GM18519 (cell line): Measurements from ENCODE around the gene NT5E.
A peak's percentile ranks its signal among the peaks of the same experiment; 100 is the strongest.
"Not testable (repeated sequence)": the region's sequence is repeated elsewhere in the genome, so short reads cannot be mapped to it uniquely, and the experiment has no call there.

ENCODE experiments used
- ATAC-seq: cut with Tn5 transposase; IDR thresholded peaks from one replicate; pipeline ENCODE4 v1.9.1; 2021; ENCODE audit warnings: mild to moderate bottlenecking, moderate library complexity; ENCODE audit not compliant: unreplicated experiment, low FRiP score

Gene NT5E

DNA sequence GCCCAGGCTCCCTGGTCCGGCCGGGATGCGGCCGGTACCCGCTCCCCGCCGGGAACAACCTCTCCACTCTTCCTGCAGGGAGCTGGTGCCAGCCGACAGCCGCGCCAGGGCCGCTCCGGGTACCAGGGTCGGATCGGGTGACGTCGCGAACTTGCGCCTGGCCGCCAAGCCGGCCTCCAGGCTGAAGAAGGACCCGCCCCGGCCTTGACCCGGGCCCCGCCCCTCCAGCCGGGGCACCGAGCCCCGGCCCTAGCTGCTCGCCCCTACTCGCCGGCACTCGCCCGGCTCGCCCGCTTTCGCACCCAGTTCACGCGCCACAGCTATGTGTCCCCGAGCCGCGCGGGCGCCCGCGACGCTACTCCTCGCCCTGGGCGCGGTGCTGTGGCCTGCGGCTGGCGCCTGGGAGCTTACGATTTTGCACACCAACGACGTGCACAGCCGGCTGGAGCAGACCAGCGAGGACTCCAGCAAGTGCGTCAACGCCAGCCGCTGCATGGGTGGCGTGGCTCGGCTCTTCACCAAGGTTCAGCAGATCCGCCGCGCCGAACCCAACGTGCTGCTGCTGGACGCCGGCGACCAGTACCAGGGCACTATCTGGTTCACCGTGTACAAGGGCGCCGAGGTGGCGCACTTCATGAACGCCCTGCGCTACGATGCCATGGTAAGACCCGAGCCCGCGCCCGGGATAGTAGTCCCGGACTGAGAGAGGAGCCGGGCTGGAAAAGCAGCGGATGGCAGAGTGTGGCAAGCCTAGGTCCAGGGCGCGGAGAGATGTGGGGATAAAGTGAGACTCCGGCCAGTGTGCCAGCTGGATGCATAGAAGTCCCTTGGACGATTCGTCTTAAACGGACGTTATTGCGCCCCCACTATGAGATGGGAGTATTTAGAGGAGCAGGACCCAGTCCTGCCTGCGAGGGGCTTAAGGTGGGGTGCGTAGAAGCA is at the start of gene NT5E:
NT5E (plus strand) TSS at position 266 of the 942 bp plus-strand sequence; CDS start at position 323, 57 bp downstream.
- peak; percentile 48 for ATAC-seq

DNA sequence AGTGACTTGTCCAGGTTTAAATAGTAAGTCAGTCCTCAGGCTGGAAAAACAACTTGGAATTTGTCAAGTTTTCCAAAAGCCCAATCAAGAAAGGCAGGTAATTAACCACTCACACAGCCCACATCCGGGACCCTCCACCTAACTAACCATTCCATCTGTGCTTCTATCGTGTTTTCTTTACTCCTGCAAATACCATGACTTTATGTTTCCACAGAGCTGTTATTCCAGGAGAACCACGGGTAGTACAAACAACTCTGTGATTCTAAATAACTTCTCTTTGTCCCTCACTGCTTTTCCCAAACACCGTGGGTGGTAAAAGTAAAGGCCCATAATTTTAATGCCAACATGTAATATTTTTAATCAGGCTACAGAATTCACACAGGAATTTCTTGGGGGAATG is 49.6 kb upstream of the NT5E start:
- no peak for ATAC-seq

DNA sequence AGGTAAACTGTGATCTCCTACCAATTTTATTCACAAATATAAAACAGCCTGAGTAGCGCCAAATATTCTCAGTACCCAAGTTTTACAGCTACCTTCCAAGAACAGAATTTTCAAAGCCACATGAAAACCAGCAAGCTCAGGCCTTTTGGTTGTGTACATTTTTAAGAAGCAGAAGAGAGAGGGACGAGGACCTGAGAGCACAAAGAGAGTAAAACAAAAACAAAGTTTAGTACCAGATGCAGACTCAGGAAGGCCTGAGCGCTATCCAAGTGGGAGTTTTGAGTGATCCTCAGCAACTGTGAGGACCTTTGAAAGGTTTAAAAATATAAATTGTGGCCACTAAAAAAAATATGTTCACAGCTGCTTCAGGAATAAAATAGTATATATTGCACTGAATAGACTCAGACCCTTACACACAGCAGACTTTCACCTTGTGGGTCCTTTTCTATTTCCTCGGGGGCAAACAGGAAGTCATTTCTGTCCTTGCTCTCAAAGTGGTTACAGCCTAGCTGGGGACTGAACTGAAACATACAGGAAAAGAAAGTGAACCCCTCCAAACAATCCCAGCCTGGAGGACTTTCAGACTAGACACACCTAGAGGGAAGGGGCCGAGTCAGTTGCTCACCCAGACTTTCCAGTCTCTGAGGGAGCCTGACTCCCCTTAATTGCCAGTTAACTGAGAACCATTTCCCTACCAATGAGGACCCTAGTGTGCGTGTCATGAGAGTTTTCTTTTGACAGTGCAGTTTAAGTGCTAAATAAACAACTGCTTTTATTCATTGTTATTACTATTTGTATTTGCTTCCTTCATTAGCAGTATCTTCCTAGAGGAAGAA is 48.5 kb upstream of the NT5E start:
- ATAC-seq, result no peak

DNA sequence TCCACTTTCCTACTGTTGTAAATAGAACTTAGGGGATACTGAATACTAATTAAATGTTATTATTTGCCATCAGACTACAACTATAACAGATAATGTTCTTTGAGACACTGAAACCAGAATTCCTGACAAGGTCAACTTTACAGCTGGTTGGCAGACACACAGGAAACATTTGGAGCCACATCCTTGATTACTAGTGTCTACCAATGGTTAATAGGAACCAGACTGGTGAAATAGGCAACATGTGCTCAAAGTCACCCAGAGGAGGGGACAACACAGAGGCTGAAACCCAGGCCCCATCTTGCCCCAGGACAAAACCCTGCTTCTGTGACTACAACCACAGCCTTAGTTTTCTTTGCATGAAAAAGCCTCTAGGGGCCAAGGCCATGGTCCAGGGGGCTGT is 47.8 kb upstream of the NT5E start:
- ATAC-seq, result no peak

DNA sequence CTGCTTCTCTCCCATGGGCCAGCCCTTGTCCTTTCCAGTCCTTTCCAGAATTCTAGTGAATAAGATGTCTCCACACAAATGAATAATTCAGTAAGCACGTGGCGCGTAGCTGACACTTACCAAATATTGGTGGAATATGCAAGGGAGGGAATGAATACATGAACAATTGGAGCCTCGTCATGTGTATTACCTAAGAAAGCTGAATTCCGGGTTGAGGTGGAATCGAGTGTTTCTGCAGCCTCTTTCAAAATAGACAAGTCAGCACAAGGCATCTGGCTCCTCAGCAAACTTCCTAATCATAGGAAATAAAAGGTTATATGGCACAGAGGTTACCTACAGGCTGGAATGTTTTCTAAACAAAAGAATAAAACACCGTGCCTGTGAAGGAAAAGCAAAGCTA is 47.0 kb upstream of the NT5E start:
- ATAC-seq, result no peak

DNA sequence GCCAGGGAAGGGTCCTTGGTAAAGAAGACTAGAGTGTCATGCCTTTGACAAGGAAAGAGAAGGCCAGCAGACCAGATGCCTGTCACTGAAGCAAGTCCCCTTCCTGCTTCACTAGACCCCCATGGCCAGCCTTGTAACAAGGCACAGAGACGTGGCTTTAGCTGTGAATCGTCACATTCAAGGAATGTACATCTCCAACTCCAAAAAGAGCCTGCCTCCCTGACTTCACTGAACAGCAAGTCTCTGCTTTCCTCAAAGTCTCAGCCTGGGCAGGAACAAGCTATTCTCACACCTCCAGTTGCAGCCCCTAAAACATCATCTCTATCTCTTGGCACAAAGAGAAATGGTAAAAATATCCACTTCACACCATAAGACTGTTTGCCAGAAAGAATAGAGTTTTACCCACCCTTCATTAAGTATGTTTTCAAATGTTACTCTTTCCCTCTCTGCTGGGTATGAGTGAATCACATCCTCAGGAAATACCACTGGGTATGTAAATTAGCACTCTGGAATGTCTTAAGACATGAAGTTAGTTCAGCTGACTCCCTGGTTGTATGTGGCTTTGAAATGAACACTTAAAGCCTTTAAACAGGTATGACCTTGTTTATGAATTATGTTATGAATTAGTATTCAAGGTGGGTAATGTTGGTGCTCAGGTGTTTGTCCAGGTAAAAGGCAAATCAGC is 46.4 kb upstream of the NT5E start:
- no peak for ATAC-seq

DNA sequence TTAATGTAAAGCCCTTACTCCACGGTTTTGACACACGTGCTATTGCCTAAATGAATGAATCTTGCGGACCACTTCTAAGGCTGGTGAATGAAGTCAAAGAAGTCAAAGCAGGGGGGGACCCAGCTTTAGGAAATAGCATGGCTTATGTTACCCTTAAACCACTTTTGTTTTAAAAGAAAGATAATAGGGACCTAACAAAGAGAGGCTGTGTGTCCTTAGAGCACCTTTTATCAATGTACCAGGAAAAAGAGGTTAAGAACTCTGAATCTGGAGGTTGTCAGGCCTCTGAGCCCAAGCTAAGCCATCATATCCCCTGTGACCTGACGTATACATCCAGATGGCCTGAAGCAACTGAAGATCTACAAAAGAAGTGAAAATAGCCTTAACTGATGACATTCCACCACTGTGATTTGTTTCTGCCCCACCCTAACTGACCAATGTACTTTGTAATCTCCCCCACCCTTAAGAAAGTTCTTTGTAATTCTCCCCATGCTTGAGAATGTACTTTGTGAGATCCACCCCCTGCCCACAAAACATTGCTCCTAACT is 45.8 kb upstream of the NT5E start:
- ATAC-seq, result not testable (repeated sequence)

DNA sequence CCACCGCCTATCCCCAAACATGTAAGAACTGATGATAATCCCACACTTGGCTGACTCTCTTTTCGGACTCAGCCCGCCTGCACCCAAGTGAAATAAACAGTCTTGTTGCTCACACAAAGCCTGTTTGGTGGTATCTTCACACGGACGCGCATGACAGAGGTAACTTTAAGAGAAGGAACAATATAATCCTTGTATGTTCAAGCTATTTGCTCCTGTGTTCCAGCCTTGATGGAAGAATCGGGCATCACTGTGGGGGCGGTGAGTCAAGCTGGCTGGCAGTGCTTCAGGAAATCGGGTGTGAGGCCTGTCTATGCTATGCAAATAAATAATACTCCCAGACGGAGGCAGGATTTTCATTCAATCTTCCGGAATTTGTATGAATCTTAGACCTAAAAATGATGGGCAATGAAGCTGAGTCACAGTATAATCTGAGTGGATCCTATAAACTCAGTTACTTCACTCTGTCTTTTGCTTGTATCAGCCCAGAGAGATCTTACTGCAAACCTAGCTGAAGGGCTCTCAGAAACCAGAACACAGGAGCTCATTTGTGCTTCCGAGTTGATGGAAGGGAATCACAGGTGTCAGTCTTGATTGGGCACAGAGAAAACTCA is 45.2 kb upstream of the NT5E start:
- no peak for ATAC-seq

DNA sequence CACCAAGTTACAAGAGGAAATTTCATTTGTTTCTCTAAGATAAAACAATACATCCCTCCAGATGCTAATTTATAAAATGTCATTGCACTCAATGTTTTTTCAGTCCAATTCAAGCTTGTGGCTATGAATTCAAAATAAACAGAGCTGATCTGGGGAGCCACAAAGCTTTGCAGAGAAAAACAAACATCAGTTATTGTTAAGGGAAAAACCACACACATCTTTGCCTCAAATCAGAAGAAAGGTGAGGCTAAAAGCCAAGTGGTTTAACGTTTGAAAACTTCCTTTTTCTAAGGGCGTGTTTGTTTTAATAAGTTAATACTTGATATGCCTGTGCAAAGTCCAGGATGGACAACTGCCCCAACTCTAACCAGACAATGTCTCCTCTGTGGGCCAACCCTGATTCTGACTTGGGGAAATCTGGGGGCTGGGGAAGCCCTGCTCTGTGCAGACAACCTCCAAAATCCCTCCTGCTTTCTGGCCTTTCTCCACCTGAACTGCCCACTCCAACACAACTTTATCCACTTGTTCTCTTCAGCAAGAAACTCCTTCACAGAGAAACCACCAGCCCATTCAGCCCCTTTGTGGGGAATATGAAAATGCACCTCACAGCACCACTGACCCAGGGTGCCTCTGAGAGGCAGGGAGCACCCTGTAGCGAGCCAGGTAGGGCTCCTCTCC is 44.6 kb upstream of the NT5E start:
- ATAC-seq, result no peak

DNA sequence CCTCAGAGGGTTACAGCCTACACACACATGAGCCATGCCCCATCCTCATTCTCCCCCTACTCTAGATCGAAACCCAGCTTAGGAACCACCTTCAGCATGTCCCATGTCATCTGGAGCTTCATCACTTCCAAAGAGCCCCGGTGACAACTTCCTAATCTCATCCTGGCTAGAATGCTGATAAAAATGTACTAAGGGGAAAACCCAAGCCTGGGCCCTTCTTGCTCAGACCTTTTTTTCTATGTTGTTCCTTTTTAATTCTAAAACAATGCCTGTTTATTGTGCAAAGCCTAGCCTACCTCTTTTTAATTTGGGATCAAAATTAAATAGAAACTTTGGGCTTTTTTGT is 44.1 kb upstream of the NT5E start:
- ATAC-seq, result no peak

DNA sequence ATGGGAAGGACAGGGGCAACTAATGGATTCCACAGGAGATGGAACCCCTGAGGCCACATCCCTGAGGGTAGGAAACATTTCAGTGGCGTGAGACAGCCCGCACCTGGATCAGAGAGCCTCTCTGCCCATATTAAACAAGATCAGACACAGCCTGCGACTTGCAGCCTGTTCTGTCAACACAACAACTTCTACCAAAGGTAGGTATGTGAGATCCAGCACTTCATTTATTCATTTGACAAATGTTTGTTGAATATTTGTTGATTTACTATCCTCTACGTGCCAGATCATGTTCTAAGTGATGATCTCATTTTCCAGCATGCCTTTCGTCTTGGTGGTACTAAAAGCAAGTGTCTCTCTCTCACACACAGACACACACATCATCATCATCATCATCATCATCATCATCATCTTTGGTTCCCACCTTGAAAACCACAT is 43.2 kb upstream of the NT5E start:
- ATAC-seq, result no peak

DNA sequence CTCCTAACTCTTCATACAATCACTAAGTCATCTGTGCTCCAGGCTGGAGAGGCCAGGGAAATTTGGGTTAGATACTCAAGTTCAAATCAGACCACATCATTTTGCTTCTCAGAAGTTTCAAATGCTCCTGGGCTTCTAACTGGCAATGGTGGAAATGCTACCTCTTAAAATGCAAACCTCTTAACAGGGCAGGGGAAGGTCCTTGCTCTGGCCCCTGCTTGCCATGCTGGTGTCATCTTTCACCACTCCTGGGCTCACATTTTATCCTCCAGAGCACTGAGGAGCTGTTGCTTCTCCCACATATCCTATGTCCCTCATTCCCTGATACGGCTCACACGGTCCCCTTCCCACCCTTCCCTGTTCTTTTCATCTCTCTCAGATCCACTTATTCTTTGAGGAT is 41.8 kb upstream of the NT5E start:
- ATAC-seq, result no peak

DNA sequence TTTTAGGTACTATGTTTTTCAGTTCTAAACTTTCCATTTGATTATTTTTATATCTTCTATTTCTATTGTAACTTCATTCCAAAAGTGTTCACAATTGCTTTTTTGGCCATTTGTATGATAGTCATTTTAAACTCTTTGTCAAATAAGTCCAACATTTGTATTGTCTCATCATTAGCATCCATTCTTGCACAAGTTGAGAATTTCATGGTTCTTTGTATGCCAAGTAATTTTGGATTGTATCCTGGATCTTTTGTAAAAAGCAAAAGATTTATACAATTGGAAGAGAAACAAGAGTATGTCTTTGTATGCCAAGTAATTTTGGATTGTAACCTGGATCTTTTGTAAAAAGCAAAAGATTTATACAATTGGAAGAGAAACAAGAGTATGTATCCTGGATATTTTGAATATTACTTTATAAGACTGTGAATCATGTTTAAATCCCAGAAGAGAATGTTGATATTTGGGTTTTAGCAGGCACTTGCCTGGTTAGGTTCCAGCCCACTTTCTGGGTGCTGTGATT is 36.9 kb upstream of the NT5E start:
- no peak for ATAC-seq

DNA sequence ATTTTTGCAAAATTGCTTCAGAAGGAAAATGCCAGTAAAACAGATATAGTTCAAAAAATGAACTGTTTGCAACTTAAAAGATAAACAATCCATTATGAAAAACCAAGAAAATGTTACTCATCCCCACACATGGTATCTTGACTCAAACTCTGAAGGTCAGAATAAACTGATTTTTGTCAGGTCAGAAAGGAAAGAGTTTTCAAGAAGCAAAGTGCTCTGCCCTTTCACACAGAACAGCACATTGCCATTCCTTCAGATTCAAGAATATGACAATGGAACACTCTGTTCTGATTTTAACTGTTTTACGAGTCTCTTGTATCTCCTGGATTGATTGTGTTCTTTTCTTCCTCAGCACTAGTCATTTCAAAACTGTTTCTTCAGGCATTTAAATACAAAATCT is 33.8 kb upstream of the NT5E start:
- ATAC-seq, result no peak

DNA sequence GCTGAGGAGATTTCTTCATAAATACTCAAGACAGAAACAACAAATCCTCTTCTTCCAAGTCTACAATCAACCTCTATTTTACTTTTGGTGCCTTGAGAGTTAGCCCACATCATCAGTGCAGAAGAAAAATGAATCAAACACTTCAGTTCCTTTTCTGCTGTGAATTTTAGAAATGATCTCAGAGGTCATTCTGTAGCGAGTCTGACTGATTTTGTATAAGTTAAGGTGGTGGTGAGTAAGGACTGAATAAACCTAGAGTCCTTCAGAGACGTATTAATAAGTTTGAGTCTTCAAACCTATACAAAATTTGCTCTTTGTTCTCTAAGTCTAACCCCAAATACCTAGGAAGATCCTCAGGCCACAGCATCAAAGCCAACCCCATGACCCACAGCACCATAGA is 33.1 kb upstream of the NT5E start:
- ATAC-seq, result no peak

DNA sequence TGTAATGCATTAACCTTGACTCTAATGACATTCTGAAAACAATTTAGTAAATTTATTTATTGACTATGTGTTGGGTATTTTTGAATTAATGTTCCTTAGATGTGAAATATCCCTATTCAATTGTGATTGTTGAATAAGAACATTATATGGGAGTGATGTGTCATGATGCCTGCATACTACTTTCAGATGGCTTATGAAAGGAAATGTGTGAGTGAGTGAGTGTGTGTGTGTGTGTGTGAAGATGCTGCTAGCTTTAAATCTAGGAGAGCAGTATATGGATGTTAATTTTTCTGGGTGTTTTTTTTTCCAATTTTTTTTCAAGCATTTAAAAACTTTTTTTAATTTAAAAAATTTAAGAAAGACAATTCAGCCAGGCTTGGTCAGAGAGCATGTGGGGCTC is 32.5 kb upstream of the NT5E start:
- no peak for ATAC-seq

DNA sequence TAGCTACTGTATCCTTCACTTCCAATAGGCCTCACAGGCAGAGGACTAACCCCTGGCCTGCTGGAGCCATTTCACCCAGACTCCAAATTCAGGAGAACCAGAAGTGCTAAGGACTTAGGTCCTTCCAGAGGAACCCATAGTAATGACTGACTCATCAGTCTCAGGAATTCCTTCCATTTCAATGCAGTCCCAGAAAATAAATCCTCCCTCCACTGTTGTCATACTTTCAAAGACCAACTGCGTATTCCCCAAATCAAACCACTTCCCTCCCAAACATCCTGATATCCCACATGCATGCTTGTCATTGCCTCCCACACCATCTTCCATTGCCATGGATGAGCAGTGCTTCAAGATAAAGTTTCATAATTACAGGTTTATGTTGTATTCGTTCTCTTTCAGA is 31.8 kb upstream of the NT5E start:
- no peak for ATAC-seq

DNA sequence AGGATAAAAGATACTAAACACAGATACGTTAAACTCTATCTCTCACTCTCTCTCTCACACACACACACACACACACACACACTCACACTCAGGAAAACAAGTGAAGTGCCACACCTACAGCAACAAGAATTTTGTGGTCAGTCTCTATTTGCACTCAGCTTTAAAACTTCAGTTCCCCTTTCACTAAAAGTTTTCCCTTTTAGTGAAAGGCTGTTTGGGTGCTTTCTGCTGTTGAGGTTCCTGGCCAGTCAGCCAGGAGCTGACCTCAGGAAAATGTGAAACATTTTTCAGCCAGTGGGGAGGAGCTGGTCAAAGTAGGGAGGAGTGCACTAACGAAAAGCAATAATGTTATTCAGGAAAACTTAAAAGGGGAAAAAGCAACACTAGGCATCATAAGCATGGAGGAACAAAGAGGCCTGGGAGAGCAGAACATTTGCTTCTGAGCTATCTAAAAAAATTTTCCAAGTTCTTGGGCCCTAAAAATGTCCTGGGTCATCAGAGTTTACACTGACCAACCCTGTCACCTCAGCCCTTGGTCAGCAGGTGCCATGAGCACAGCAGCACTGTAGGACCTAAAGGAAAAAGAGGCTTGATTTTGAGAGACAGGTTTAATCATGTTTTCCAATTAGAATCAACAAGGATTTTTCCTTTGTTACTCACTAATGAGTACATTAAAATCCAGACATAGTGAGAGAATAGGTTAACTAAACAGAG is 30.7 kb upstream of the NT5E start:
- ATAC-seq, result no peak

DNA sequence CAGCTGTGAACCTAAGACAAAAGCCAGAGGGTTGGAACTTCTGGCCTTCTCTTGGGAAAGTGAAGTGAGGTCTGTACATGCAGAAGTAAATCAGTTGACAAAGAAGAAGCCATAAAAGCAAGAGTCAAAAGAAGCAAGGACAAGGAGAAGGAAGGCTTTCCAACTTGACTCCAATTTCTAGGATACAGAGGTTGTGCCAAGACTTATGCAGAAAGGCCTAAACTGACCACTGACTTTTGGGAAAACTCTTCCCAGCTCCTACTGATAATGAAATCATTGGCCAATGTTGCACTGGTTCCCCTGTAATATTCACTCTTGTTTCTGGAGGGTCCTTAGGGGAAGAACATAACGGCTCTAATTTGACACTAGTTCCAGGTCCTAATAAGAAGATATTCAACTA is 29.3 kb upstream of the NT5E start:
- ATAC-seq, result no peak
